Type B pancreatic cell (in vitro differentiated cells): ENCODE results near the gene HSPA1L. TPM values are rescaled to one million over a fixed set of nuclear protein-coding genes. Genes with fewer than 3 reads are reported as not detected.
"Not testable (repeated sequence)": the region's sequence is repeated elsewhere in the genome, so short reads cannot be mapped to it uniquely, and the experiment has no call there.

Experiments used
- DNase-seq: peaks from one replicate; pipeline ENCODE4 v3.0.0; 2021; ENCODE audit warnings: mixed read lengths; ENCODE audit not compliant: unreplicated experiment; ENCODE audit errors: extremely low spot score
- H3K27ac Mint-ChIP-seq: 2 replicates; pipeline ENCODE4 v1.8.0; 2021; ENCODE audit warnings: mild to moderate bottlenecking, mixed read lengths
- H3K27me3 Mint-ChIP-seq: 2 replicates; pipeline ENCODE4 v1.8.0; 2021; ENCODE audit warnings: mixed read lengths
- H3K36me3 Mint-ChIP-seq: 2 replicates; pipeline ENCODE4 v1.8.0; 2021; ENCODE audit warnings: mixed read lengths
- H3K4me1 Mint-ChIP-seq: one replicate; pipeline ENCODE4 v1.8.0; 2021; ENCODE audit warnings: mixed read lengths; ENCODE audit not compliant: unreplicated experiment
- H3K4me3 Mint-ChIP-seq: 2 replicates; pipeline ENCODE4 v1.8.0; 2021; ENCODE audit warnings: mild to moderate bottlenecking, mixed read lengths
- H3K9me3 Mint-ChIP-seq: 2 replicates; pipeline ENCODE4 v1.8.0; 2021; ENCODE audit warnings: mixed read lengths
- CTCF ChIP-seq: fragments of 200-600 bp; sonication (generic); conservative IDR thresholded peaks from 2 replicates; pipeline ENCODE4 v1.5.0; 2021; ENCODE audit warnings: antibody characterized with exemption, mild to moderate bottlenecking
- total RNA-seq: library from RNA; stranded (reverse); gene quantifications from 2 replicates; pipeline ENCODE4 v1.2.1, GENCODE V29; 2021; ENCODE audit warnings: low replicate concordance

The HSPA1L gene
- total RNA-seq, 1 donor from 2014 or later, result 1.8 TPM

- no peaks in the 10 kb centered on the region for H3K27me3 Mint-ChIP-seq
- peak within 1 kb of the TSS; percentile 91 for H3K4me3 Mint-ChIP-seq
- peaks cover 45% of the 10 kb centered on the region for H3K4me1 Mint-ChIP-seq
- DNase-seq, result peak; percentile 97
- H3K27ac Mint-ChIP-seq, result peak within 1 kb of the TSS; percentile 99
- peaks cover 7% of the 10 kb centered on the region for H3K36me3 Mint-ChIP-seq
- TF ChIP-seq CTCF, result no peak
- no peaks in the 10 kb centered on the region for H3K9me3 Mint-ChIP-seq
Measured at GRCh38 chr6:31827286-31828079, 12.4 kb upstream of the HSPA1L start, which contains the start of gene HSPA1B. TSS of gene HSPA1B (plus strand) at chr6:31827738. CDS start at chr6:31827951, 213 bp downstream.

GRCh38 chr6:31826793-31827285 lies 11.8 kb upstream of the HSPA1L start:
- Mint-ChIP-seq H3K36me3 (peaks cover 7% of the 10 kb centered on the region), H3K4me3 (peak overlapping the region; percentile 91), H3K9me3 (no peaks in the 10 kb centered on the region), H3K4me1 (peaks cover 51% of the 10 kb centered on the region), H3K27ac (peak overlapping the region; percentile 99), H3K27me3 (no peaks in the 10 kb centered on the region)
- no peak for DNase-seq
- TF ChIP-seq CTCF, result no peak

- peak overlapping the region; percentile 99 for H3K27ac Mint-ChIP-seq
- no peak for DNase-seq
- peak overlapping the region; percentile 79 for H3K4me3 Mint-ChIP-seq
- H3K9me3 Mint-ChIP-seq, result no peaks in the 10 kb centered on the region
- TF ChIP-seq CTCF, result no peak
- no peaks in the 10 kb centered on the region for H3K27me3 Mint-ChIP-seq
- peaks cover 53% of the 10 kb centered on the region for H3K4me1 Mint-ChIP-seq
- peaks cover 7% of the 10 kb centered on the region for H3K36me3 Mint-ChIP-seq
Measured at GRCh38 chr6:31825553-31825952, 10.5 kb upstream of the HSPA1L start.

- not testable (repeated sequence) for H3K9me3 Mint-ChIP-seq, H3K36me3 Mint-ChIP-seq, H3K27me3 Mint-ChIP-seq, DNase-seq
- Mint-ChIP-seq H3K4me3 (peak overlapping the region; percentile 63), H3K4me1 (peaks cover 47% of the 10 kb centered on the region), H3K27ac (peak overlapping the region; percentile 82)
Measured at GRCh38 chr6:31823592-31824196, 8.6 kb upstream of the HSPA1L start.

- DNase-seq, result no peak
- Mint-ChIP-seq H3K27me3 (no peaks in the 10 kb centered on the region), H3K9me3 (no peaks in the 10 kb centered on the region), H3K27ac (peak overlapping the region; percentile 98), H3K4me3 (peak overlapping the region; percentile 93), H3K36me3 (peaks cover 4% of the 10 kb centered on the region), H3K4me1 (peaks cover 47% of the 10 kb centered on the region)
- no peak for TF ChIP-seq CTCF
Measured at GRCh38 chr6:31822036-31822821, 7.1 kb upstream of the HSPA1L start.
